AG20443 (cell line): Measurements from ENCODE around the gene RBM39.

Source experiments
- DNase-seq: peaks from one replicate; pipeline ENCODE4 v3.0.0; 2012; ENCODE audit warnings: low spot score, mixed read lengths

The RBM39 gene

GRCh38 chr20:35669681-35670080 lies 72.4 kb downstream of the RBM39 start:
- no peak for DNase-seq

DNA sequence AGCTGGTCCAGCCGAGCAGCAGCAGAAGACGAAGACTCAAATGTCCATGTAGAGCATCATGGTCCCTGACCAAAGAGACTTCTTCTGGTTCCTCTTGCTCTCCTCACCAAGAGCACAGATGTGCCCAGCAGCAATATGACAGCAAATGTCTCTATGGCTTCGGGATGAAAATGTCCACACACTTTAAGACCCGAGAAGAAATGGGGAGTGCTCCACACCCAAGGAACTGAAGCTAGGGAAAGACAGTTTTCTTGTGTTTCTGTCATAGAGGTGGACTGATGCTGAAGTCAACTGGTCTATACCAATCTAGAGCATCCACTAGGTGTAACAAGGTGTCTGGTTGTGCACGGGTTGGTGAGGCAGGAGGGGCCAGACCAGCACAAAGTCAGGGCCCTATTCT lies 72.8 kb downstream of the RBM39 start:
- no peak for DNase-seq

GRCh38 chr20:35665949-35666288 lies 76.1 kb downstream of the RBM39 start:
- DNase-seq: no peak

- peak; percentile 99 for DNase-seq
These were observed 77.4 kb downstream of the RBM39 start, which contains the start of the genes CPNE1 and RBM12 for GRCh38 chr20:35664466-35665206. Gene CPNE1 (minus strand): TSS chr20:35664900. CDS start chr20:35632923, 31,977 bp downstream. Gene RBM12 (minus strand): TSS chr20:35664900. CDS start chr20:35655322, 9,578 bp downstream.

GRCh38 chr20:35663516-35664465 lies 78.3 kb downstream of the RBM39 start:
- peak; percentile 29 for DNase-seq

- DNase-seq: no peak
These were observed 79.5 kb downstream of the RBM39 start for GRCh38 chr20:35662551-35662950.

GRCh38 chr20:35661908-35662307 lies 80.2 kb downstream of the RBM39 start:
- DNase-seq: no peak

- DNase-seq: no peak
These were observed 81.0 kb downstream of the RBM39 start for GRCh38 chr20:35661053-35661452.

- no peak for DNase-seq
These were observed 81.7 kb downstream of the RBM39 start for GRCh38 chr20:35660122-35660937.

DNA sequence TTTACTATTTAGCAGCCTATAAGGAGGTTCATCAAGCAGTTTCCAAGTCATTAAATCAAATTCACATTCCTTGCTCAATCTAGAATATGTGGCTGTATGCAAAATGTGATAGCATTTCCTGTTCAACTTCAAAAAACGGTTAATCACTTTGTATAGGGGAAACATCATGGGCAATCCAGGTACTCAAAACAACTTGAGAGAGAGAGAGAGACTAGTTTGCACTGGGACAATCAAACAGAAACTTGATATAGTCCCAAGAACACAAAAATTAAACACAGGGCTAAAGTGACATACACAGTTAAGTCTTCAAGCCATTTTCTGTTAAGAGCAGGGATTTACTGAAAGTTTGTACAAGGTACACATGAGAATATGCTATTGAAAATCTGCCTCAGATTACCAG lies 84.8 kb downstream of the RBM39 start:
- no peak for DNase-seq

GRCh38 chr20:35654415-35654814 lies 87.6 kb downstream of the RBM39 start:
- no peak for DNase-seq

- no peak for DNase-seq
These were observed 88.2 kb downstream of the RBM39 start for GRCh38 chr20:35653893-35654292.
